Stimulated activated CD8-positive, alpha-beta memory T cell treated with anti-CD3 and anti-CD28 coated beads, Interleukin-12 subunit alpha, Interleukin-12 subunit beta, amount 100 ng/mL, for 4 hours (primary cell): ENCODE measurements around the gene TEAD2.
A peak's percentile ranks its signal among the peaks of the same experiment; 100 is the strongest.
"Not testable (repeated sequence)": the region's sequence is repeated elsewhere in the genome, so short reads cannot be mapped to it uniquely, and the experiment has no call there.

Source experiments
- DNase-seq: peaks from one replicate; pipeline ENCODE4 v3.0.0-alpha.2; 2020; ENCODE audit warnings: low read depth

TEAD2 gene

DNA sequence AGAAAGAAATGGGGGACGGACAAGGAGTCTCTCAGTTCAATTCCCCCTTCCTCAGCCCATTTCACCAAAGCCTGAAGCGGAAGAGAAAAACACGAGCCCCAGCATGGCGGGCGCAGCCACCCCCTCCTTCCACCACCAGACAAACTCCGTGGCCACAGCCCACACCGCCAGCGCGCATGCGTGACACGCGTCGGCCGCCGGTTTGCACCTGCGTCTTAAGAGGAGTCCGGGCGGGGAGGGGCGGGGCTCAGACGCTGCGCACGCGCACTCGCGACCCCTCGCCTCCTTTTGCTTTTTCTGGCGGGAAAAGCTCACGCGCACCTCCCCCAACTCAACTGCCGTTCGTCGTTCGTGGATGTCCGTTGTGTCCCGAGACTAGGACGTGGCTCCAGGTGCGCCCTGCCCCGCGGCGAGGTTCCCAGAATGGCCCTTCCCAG is 25.7 kb upstream of the TEAD2 start, which contains the start of gene KASH5:
TSS of gene KASH5 (plus strand) at position 314 of the 437 bp plus-strand sequence. CDS start 2,635 bp downstream, outside the sequence.
- peak; percentile 69 for DNase-seq

- no peak for DNase-seq
These were observed 21.4 kb upstream of the TEAD2 start for GRCh38 chr19:49383599-49383998.

DNA sequence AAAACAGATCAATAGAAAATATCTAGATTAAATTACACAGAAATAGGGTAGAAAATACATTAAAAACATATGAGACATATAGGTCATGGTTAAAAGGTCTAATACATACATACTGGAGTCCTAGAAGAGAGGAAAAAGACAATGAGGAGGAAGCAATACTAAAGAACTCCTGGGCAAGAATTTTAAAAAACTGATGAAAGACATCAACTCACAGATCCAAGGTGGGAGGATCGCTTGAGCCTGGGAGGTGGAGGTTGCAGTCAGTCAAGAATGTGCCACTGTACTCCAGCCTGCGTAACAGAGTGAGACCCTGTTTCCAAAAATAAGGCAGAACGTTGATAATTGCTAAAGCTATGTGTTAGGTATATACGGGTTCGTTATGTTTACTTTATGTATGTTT is 20.4 kb upstream of the TEAD2 start:
- DNase-seq = no peak

DNA sequence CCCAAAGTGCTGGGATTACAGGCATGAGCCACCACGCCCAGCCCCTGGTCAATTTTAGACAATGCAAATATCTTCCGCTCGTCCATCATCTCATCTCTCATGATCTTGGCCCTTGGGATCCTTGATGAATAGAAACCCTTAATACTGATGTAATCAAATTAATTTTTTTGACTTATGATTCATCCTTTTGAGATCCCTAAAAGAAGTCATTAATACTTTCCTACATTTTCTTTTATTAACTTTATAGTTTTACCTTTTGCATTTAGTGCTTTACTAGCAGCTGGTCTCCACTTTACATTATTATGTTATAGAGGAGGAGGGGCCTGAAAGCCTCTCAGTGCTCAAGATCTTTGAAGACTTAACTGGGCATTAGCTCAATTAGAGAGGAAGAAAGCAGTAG is 18.2 kb upstream of the TEAD2 start:
- DNase-seq = no peak

DNA sequence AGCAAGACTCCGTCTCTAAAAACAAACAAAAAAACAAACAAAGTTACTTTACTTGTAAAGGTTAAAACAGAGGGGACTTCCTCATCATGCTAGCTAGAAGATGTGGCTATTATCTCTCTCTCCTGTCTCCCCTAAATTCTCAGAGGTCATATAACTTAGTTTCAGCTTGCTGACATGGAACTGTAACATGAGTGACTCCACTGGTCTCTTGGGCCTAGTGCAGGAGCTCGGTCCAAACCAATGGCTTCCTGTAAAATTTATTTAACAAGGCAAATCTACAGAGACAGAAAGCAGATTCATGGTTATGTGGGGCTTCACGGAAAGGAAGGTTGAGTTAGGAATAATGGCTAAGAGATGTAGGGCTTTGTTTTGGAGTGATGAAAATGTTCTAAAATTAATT is 16.3 kb upstream of the TEAD2 start:
- no peak for DNase-seq

GRCh38 chr19:49374665-49375434 is 12.6 kb upstream of the TEAD2 start:
- DNase-seq = no peak

DNA sequence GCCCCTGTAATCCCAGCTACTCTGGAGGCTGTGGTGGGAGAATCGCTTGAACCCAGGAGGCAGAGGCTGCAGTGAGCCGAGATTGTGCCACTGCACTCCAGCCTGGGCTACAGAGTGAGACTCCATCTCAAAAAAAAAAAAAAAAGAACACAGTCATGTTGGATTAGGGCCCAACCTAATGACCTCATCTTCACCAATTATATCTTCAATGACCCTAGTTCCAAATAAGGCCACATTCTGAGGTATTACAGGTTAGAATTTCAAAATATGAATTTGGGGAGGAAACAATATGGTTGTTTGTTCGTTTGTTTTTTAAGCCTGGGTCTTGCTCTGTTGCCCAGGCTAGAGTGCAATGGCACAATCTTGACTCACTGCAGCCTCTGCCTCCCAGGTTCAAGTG is 11.0 kb upstream of the TEAD2 start:
- DNase-seq = not testable (repeated sequence)

DNA sequence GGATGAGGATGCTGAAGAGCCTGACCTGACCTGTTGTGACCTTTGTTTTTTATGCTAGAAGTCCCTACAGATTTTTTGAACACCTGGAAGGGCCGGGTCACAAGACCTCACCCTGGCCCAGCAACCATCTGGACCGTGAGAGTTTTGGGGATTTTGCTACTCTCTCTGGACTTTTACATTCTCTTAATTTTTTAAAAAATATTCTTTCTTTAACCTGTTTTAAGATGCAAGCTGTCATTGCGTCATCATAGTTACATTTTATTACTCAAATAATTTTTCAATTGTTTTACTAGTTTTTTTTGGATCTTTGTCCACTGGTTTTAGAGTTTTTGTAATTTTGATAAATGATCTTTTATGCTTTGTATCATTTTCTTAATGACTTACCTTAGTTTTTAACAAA is 9.0 kb upstream of the TEAD2 start:
- no peak for DNase-seq

GRCh38 chr19:49368711-49369358 is 6.6 kb upstream of the TEAD2 start:
- no peak for DNase-seq

DNA sequence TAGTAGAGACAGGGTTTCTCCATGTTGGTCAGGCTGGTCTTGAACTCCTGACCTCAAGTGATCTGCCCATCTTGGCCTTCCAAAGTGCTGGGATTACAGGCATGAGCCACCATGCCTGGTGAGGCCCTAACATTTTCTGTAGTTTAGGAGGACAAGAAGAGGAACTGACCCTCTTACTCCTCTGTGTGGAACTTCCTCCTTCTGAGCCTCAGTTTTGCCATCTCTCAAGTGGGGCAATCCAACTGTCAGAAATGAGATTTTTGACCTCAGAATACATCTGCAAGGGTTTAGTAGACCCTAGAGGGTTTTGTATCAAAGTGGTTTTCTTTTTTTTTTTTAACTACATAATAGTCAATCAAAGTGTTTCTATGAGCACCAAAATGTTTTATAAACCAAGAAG is 3.9 kb upstream of the TEAD2 start:
- DNase-seq = no peak

DNA sequence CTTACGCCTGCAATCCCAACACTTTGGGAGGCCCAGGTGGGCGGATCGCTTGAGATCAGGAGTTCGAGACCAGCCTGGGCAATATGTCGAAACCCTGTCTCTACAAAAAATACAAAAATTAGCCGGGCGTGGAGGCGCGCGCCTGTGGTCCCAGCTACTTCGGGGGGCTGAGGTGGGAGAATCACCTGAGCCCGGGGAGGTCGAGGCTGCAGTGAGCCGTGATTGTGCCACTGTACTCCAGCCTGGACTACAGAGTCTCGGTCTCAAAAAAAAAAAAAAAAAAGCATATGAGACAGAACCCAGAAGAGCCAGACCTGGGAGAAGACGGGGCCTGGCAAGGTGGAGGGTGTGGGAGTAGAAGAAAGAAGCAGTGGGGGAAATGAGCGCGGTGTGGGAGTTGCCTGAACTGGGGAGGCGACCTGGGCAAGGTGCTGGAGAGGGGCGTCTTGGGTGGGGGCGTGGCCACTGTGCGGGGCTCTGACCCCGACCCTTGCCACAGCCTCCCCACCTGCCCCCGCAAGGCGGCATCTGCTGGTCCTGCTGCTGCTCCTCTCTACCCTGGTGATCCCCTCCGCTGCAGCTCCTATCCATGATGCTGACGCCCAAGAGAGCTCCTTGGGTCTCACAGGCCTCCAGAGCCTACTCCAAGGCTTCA is 2.0 kb upstream of the TEAD2 start:
- DNase-seq = no peak

- DNase-seq = peak; percentile 33
These were observed 1.3 kb upstream of the TEAD2 start, which contains the start of gene DKKL1 for GRCh38 chr19:49363268-49364082. Gene DKKL1 (plus strand): TSS chr19:49363877. CDS start chr19:49363999, 122 bp downstream.

DNA sequence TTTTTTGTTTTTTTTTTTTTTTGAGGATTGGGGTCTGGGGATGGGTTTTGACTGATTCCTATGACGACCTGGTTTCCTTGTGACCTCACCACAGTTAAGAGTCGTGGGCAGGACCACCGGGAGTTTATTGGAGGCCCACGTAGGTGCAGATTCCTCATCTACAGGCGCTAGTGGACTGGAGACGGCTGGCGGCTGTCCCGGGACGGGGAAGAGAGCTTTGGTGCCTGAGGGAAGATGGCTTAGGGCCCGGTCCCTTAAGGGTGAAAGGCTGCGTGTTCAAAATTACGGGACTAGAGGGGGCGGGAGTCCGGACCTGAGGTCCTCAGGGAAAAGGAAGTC is 682 bp upstream of the TEAD2 start:
- DNase-seq = no peak

DNA sequence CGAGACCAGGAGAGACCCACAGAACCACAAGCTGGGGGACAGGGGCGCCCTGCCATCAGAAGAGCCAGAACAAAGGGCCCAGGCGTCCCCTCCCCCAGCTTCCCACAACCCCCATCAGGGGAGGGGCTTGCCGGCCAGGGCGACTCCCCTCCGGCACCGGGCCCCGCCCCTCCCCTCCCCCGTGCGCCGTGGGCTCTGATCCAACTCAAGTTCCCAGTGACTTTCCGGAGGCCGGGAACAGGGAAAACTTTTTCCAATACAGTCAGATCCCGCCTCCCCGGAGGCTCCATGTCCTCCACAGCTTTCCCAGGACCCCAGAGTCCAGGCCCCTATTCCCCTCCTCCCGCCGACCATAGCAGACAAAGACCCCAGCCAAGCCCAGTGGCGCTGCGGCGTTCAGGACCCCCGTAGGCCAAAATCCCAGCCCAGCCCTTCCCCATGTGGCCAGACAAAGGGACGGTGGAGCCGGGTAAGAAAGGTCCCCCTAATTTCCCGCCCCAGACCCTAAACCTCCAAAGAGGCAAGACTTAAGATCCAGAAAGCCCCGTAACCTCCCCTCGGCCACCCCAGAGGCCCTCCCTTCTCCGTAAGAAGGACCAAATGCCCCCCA is 673 bp downstream of the TEAD2 start:
- DNase-seq = no peak

DNA sequence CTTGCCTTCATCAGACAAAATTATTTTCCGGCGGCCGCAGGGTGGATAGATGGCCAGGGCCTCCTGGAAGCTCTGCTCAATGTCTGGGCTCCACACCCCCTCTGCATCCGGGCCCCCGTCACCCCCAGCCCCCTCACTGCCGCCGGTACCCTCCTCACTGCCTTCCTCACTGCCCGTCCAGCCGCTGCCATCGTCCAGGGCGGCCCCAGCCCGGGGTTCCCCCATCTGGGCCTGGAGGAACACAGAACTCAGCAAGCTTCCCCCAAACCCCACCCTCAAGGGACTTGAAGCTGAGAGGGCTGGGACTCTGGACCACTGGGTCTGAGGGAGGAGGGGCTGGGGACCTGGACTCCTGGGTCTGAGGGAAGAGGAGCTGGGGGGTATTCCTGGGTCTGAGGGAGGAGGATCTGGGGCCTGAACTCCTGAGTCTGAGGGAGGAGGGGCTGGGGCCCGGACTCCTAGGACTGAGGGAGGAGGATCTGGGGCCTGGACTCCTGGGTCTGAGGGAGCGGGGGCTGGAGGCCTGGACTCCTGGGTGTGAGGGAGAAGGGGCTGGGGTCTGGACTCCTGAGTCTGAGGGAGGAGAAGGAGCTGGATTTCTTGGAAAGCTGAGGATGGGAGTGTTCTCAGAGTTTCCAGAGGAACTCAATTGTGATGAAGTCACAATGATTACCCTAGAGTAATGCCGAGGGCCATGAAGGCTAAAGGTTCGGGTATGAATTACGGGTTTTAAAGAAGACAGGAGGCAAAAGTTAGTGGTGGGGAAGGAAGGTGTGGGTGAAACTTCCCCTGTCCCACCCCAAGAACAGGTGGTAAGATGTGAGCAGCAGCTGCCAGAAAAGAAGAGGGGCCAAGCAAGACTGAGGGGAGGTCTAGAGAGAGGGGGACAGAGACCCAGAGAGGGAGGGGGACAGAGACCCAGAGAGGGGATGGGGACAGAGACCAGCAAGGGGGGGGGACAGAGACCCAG is 2.1 kb downstream of the TEAD2 start:
- DNase-seq = no peak

- no peak for DNase-seq
These were observed 5.0 kb downstream of the TEAD2 start for GRCh38 chr19:49357186-49357585.

DNA sequence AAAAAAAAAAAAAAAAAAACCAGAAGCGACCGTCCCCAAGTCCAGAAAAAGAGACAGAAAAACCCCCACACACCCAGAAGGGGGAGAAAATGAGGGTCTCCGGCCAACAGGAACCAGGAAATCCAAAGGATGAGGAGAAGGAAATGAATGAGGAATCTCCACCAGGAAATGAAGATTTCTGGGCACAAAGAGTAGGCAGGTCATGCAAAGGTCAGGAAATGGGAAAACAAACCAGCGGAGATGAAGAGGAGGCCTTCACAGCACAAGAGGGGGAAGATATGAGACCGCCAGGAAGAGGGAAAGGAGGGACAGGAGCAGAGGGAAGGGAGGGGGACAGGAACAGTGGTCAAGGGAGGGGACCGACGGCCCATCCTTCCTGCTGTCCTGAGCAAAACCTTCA is 5.8 kb downstream of the TEAD2 start:
- no peak for DNase-seq

GRCh38 chr19:49355909-49356353 is 6.3 kb downstream of the TEAD2 start:
- no peak for DNase-seq

- DNase-seq = no peak
These were observed 12.6 kb downstream of the TEAD2 start for GRCh38 chr19:49349567-49349966.
